Activated CD8-positive, alpha-beta memory T cell treated with anti-CD3 and anti-CD28 coated beads, Interleukin-2, amount 50 U/mL, for 48 hours (primary cell): ENCODE data around the gene IFI27L1.

Source experiments
- DNase-seq: peaks from one replicate; pipeline ENCODE4 v3.0.0-alpha.2; 2020

Gene IFI27L1

GRCh38 chr14:94138251-94138650, 57.1 kb downstream of the IFI27L1 start:
- no peak for DNase-seq

GRCh38 chr14:94139006-94139405, 57.9 kb downstream of the IFI27L1 start:
- no peak for DNase-seq

GRCh38 chr14:94139421-94139820, 58.3 kb downstream of the IFI27L1 start:
- DNase-seq: no peak

GRCh38 chr14:94142247-94142646, 61.1 kb downstream of the IFI27L1 start:
- DNase-seq: no peak

GRCh38 chr14:94142836-94143235, 61.7 kb downstream of the IFI27L1 start:
- no peak for DNase-seq

GRCh38 chr14:94143239-94143638, 62.1 kb downstream of the IFI27L1 start:
- DNase-seq: no peak

GRCh38 chr14:94143711-94144110, 62.6 kb downstream of the IFI27L1 start:
- no peak for DNase-seq

GRCh38 chr14:94144765-94145164, 63.7 kb downstream of the IFI27L1 start:
- DNase-seq: no peak

- DNase-seq: no peak
These were observed 64.9 kb downstream of the IFI27L1 start for GRCh38 chr14:94145902-94146527.
